Osteoblast (primary cell): ENCODE data around the gene MUC5B. TPM values are rescaled to one million over a fixed set of nuclear protein-coding genes. Genes with fewer than 3 reads are reported as not detected.

Experiments
- DNase-seq: peaks from one replicate; pipeline ENCODE4 v3.0.0; 2011; ENCODE audit warnings: low spot score, mixed read lengths; ENCODE audit not compliant: insufficient read length; ENCODE audit errors: missing footprints
- H2AFZ ChIP-seq: 2 replicates; pipeline ENCODE4 v1.6.0; 2011; ENCODE audit warnings: mild to moderate bottlenecking, low read length
- H3K27ac ChIP-seq: 2 replicates; pipeline ENCODE4 v1.5.1; 2011; ENCODE audit warnings: mild to moderate bottlenecking, low read depth, low read length, moderate library complexity
- H3K27me3 ChIP-seq: 2 replicates; pipeline ENCODE4 v1.6.0; 2012; ENCODE audit warnings: mild to moderate bottlenecking, control low read depth, inconsistent platforms, low read length, moderate library complexity; ENCODE audit not compliant: insufficient read depth
- H3K36me3 ChIP-seq: 2 replicates; pipeline ENCODE4 v1.5.1; 2011; ENCODE audit warnings: mild to moderate bottlenecking, low read length, control low read depth, moderate library complexity; ENCODE audit not compliant: insufficient read depth
- H3K4me1 ChIP-seq: 2 replicates; pipeline ENCODE4 v1.5.1; 2011; ENCODE audit warnings: mild to moderate bottlenecking, low read length, control low read depth, moderate library complexity; ENCODE audit not compliant: insufficient read depth
- H3K4me2 ChIP-seq: 2 replicates; pipeline ENCODE4 v1.6.0; 2011; ENCODE audit warnings: mild to moderate bottlenecking, low read length; ENCODE audit not compliant: insufficient read depth
- H3K4me3 ChIP-seq: fragments of 200-600 bp; sonication (generic); 3 replicates; pipeline ENCODE4 v1.5.1; 2012; ENCODE audit warnings: mild to moderate bottlenecking, low read length, inconsistent platforms; ENCODE audit not compliant: insufficient read depth
- H3K79me2 ChIP-seq: 2 replicates; pipeline ENCODE4 v1.6.0; 2012; ENCODE audit warnings: mild to moderate bottlenecking, low read length, control low read depth, inconsistent platforms; ENCODE audit not compliant: insufficient read depth
- H3K9me3 ChIP-seq: 2 replicates; pipeline ENCODE4 v1.5.1; 2011; ENCODE audit warnings: low read depth, low read length, control low read depth
- H4K20me1 ChIP-seq: 2 replicates; pipeline ENCODE4 v1.6.0; 2012; ENCODE audit warnings: mild to moderate bottlenecking, low read length, control low read depth; ENCODE audit not compliant: insufficient read depth
- CTCF ChIP-seq: IDR thresholded peaks from 2 replicates; pipeline ENCODE4 v1.5.1; 2011; ENCODE audit warnings: mild to moderate bottlenecking, low read depth, low read length, moderate library complexity; ENCODE audit errors: extremely low read depth
- total RNA-seq: library from RNA; depleted of rRNA; stranded (reverse); fragments of >200 nt; gene quantifications from 2 replicates; pipeline ENCODE4 v1.2.3, GENCODE V29; 2012

The MUC5B gene
- total RNA-seq, 1 donor = not detected

DNA sequence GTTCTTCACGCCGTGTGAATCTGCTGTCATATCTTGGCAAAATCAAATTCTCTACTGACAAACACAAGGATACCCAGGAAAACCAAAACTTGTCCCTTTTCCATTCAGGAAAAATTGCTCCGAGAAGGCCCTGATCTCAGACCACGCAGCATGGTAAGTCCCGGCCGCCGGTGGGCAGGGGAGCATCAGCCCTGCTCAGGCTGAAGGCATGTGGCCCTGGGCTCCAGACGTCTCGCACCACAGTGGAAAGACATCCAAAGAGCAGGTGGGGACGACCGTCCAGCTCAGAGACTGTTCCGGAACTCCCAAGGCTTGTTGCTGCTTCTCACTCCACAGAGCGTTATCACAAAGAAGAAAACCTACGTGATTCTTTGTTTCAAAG lies 56.8 kb downstream of the MUC5B start:
- H3K4me2 ChIP-seq = no peak overlapping the region
- H3K36me3 ChIP-seq = peaks cover 32% of the 10 kb centered on the region
- peaks cover 12% of the 10 kb centered on the region for H4K20me1 ChIP-seq
- H3K27me3 ChIP-seq = no peaks in the 10 kb centered on the region
- no peak for TF ChIP-seq CTCF
- DNase-seq = no peak
- H2AFZ ChIP-seq = no peak overlapping the region
- H3K79me2 ChIP-seq = no peaks in the 10 kb centered on the region
- no peaks in the 10 kb centered on the region for H3K9me3 ChIP-seq
- no peak overlapping the region for H3K4me3 ChIP-seq
- no peaks in the 10 kb centered on the region for H3K4me1 ChIP-seq
- no peak overlapping the region for H3K27ac ChIP-seq

DNA sequence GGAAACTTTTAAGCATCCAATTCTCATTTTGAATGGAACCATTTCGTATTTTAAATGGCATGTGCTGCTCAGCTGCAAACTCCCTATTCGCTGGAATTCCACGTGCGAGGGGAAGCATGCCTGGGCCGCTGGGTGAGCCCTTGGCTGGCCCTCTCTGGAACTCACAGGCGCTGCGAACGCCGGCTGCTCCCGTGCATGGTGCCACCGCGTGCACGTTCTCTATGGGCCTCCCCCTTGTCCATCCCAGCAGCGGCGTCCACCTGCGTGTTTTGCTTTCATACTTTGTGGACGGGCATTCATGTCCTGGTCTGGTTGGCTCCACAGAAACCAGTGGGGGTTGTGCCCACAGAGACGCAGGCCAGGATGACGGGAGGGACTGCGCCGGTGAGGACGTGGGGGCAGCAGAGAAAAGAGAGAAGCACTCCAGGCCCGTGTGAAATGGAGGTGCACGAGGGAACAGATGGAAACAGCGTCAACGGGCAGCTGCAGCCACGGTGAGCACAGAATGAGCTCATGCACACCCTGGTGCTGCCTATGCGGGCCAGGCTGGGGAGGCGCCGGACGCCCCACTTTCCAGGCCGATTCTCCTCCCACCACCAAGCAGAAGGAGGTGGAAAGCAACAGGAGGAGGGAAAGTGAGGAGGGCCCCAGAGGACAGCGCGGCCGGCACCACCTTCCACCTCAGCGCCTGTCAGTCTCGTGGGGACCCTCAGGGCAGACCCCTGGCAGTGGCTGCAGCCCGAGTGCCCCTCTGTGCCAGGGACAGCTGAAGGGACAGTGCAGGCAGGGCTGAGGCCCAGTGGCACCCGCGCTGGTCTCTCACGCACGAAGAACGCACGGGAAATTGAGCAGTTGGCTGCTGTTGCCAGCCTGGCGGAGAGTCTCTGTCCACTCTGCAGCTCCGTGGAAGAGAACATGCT lies 57.5 kb downstream of the MUC5B start:
- no peaks in the 10 kb centered on the region for H3K9me3 ChIP-seq
- no peaks in the 10 kb centered on the region for H3K27me3 ChIP-seq
- peaks cover 29% of the 10 kb centered on the region for H3K36me3 ChIP-seq
- no peak for TF ChIP-seq CTCF
- H3K4me3 ChIP-seq = no peak overlapping the region
- no peaks in the 10 kb centered on the region for H3K4me1 ChIP-seq
- DNase-seq = no peak
- peaks cover 13% of the 10 kb centered on the region for H4K20me1 ChIP-seq
- no peak overlapping the region for H3K27ac ChIP-seq
- no peak overlapping the region for H2AFZ ChIP-seq
- no peaks in the 10 kb centered on the region for H3K79me2 ChIP-seq
- no peak overlapping the region for H3K4me2 ChIP-seq

- no peak for TF ChIP-seq CTCF
- Histone ChIP-seq H3K4me1 (no peaks in the 10 kb centered on the region), H3K4me3 (no peak overlapping the region), H3K9me3 (no peaks in the 10 kb centered on the region), H3K79me2 (no peaks in the 10 kb centered on the region), H3K4me2 (no peak overlapping the region), H3K27ac (no peak overlapping the region), H4K20me1 (peaks cover 17% of the 10 kb centered on the region), H2AFZ (no peak overlapping the region), H3K36me3 (peaks cover 31% of the 10 kb centered on the region), H3K27me3 (no peaks in the 10 kb centered on the region)
- DNase-seq = no peak
Observed at GRCh38 chr11:1281326-1281973, 58.6 kb downstream of the MUC5B start.

- H2AFZ ChIP-seq = no peak overlapping the region
Observed at GRCh38 chr11:1281974-1282365, 59.1 kb downstream of the MUC5B start.

More at GRCh38 chr11:1281974-1282365, 59.1 kb downstream of the MUC5B start:
- no peaks in the 10 kb centered on the region for H3K9me3 ChIP-seq
- no peaks in the 10 kb centered on the region for H3K79me2 ChIP-seq
- no peaks in the 10 kb centered on the region for H3K27me3 ChIP-seq
- H4K20me1 ChIP-seq = peaks cover 17% of the 10 kb centered on the region
- TF ChIP-seq CTCF = no peak
- H3K36me3 ChIP-seq = peaks cover 33% of the 10 kb centered on the region
- no peaks in the 10 kb centered on the region for H3K4me1 ChIP-seq
- H3K27ac ChIP-seq = no peak overlapping the region
- no peak overlapping the region for H3K4me3 ChIP-seq
- no peak overlapping the region for H3K4me2 ChIP-seq
- no peak for DNase-seq
